NT2/D1 (cell line): Measurements from ENCODE around the gene CARD14.

ENCODE experiments used
- SUZ12 ChIP-seq: IDR thresholded peaks from 2 replicates; pipeline ENCODE4 v1.6.1; 2011; ENCODE audit not compliant: insufficient read length, insufficient read depth; ENCODE audit errors: extremely low read depth
- YY1 ChIP-seq: IDR thresholded peaks from 2 replicates; pipeline ENCODE4 v1.6.1; 2011; ENCODE audit not compliant: insufficient read length, insufficient read depth
- ZNF274 ChIP-seq: IDR thresholded peaks from 2 replicates; pipeline ENCODE4 v1.6.1; 2011; ENCODE audit warnings: mild to moderate bottlenecking, low read depth, low read length

GRCh38 chr17:80233202-80233601 lies 63.4 kb downstream of the CARD14 start:
- TF ChIP-seq YY1 (no peak), ZNF274 (no peak), SUZ12 (no peak)
